ENCODE results near the gene SCGN.

The SCGN gene

DNA sequence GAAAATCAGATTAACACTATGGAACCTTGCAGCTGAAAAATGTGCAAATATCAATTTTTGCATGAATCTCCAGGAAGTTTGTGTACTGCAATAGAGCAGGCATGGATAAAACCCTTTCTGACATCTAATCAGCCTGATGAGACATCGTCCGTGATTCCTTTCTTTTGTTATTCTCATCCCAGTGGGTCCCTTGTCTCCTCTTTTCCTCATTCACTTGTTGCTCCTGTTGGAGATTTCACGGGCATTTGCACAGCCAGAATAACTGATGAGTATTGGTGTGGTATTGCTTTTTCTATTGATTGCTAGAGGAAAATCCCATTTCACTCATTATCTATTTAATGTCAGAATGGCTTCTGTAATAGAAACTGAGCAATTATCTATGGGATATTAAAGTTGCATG lies 39.9 kb downstream of the SCGN start:
- no peak for DNase-seq

DNA sequence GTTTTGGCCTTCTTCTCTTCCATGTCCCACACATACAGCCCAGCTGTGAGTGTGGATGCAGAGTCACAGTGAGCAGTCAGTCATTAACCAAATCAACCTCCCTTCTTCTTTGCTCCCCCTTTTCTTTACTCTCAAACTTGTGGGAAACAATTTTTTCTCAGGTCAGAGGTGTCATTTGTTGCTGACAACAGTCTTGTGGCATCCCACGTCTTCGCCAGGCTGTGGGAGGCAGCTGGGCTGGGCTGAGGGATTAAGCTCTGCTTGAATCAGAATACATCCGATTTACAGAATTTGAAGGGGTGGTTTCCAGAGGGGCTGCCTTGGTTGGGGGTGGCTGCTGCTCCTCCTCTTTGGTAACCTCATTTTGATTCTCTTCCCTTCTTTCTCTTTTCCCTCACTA lies 40.5 kb downstream of the SCGN start:
- no peak for DNase-seq

- no peak for DNase-seq
Observed at GRCh38 chr6:25694366-25694765, 42.4 kb downstream of the SCGN start.

GRCh38 chr6:25695671-25696070 lies 43.7 kb downstream of the SCGN start:
- DNase-seq = no peak

DNA sequence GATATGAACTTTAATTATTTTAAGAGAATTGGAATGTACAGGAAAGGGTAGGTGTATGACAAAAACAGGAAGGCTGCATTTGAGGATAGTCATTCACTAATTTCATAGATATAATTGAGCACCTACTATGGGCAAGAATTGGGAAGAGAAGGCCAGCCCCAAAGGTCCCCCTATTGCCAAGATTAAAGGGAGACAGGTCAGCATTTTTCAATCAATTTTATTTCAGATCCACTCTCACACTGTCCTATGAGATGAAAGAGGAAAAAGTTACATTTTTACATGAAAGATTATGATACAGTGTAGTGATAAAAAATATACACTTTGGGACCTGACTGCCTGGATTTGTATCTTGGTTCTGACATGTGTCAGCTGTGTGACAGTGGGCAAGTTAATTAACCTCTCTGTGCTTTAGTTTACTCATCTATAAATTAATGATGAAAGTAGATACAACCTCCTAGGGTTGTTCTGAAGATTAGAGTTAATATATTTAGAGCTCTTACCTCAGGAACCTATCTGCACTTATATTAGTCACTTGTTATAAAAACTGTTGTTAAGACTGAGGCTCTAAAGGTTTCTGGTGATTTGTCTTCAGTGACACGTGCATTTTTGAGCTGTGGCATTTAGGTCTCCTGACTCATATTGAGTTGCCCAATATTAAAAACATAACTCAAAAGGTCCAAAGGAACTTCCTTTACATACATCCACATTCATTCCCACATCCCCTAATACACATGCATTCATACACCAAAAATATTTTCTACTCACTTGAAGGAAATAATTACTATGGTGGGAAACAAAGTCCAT lies 45.7 kb downstream of the SCGN start:
- DNase-seq = no peak

- DNase-seq = no peak
Observed at GRCh38 chr6:25698631-25699030, 46.6 kb downstream of the SCGN start.

DNA sequence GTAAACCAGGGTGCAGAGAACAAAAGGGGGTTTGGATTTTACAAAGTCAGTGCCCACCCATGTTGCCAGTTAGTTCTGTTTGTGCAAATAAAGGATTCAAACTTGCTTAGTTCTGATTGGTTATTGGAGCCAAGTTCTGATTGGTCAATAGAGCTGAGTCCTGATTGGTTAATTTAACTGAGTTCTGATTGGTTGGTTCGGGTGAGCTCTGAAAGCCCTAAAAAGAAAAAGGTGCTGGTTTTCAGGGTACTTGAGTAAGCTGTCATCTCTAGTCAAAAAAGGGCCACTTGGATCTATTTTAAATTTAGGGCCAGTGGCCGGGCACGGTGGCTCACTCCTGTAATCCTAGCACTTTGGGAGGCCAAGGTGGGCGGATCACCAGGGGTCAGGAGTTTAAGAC lies 47.6 kb downstream of the SCGN start:
- no peak for DNase-seq

DNA sequence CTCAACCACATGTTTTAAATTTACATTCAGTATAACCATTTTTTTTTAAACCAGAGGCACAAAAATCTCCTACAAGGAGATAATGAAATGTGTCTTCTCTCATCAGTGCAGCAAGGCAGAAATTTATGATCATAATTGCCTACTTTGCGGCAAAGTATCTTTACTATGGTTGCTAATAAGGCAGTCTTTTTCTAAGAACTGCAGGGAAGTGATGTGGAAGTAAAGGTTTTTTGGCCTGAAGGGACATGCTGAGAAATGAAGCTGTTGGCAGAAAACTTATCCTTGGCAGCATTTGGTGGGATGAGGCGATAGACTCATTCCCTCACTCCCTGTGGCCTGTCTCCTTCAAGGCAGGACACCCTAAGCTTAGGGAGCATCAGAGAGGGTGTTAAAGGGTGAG lies 48.7 kb downstream of the SCGN start:
- no peak for DNase-seq

GRCh38 chr6:25701807-25702206 lies 49.8 kb downstream of the SCGN start:
- no peak for DNase-seq

DNA sequence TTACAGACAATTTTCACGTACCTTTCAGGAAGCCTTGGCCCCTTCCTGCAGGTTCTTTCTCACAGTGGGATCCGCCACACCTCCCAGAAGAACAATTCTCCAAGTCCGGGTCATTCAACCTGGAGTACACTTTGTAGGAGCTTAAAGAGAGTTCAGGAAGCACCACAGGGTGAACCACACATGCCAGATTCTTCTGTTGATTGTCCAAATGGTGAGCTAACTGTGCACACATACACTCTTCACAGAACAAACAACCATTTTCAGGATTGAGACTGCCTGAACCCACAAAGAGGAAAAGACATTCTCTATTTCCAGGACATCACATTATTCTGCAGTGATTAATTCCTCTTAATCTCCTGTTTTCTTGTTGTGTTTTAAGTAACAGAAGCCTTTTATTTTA lies 51.0 kb downstream of the SCGN start:
- no peak for DNase-seq

- DNase-seq = no peak
Observed at GRCh38 chr6:25704001-25704400, 52.0 kb downstream of the SCGN start.

DNA sequence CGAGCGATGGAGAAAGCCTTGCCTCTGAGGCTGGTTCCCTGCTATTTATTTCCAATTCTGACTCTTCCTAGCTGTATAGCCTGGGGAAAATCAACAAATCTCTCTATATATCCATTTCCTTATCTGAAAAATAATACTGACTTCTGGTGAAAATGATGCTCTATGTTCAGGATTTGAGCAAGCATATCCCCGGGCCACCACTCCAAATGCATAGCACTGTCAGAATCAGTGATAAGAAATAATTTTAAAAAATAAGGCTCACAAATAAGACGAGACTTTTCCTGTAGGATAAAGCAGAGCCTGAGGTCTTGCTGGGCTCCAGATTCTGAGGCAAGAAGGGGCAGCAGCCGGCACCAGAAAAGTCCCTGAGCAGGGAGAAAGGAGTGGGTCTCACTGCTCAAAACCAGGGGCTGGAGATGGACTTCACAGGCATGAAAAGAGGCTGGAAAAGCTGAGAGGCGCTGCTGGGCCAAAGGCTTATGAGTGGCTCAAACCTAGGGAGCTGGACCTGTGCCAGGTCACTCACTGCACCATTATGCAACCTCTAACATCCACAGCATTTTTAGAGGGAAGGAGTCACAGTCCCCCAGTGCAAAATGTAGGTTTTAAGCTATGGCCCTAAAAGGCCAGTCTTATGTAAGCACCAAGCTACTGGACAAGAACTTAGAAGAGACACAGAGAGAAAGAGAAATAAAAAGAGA lies 54.4 kb downstream of the SCGN start:
- DNase-seq = no peak

- DNase-seq = no peak
Observed at GRCh38 chr6:25709761-25710160, 57.7 kb downstream of the SCGN start.

GRCh38 chr6:25710287-25710686 lies 58.3 kb downstream of the SCGN start:
- no peak for DNase-seq

DNA sequence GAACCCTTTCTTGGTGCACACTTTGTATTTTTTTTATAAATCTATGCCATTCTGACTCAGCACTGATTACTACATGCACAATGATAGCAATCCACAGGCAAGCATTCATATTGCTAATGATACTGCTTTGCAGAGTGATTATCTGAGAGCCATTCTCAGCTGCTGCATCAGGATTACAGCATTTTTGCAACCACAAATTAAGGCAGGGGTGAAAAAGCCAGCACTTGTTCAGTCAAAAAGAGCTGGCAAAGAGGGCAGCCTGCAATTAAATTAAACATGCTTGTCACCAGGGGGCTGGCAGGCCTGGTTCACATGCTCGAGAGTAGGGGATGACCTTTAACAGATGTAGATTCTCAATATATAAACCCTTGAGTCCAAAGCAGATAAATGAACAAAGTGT lies 61.8 kb downstream of the SCGN start:
- DNase-seq = no peak

DNA sequence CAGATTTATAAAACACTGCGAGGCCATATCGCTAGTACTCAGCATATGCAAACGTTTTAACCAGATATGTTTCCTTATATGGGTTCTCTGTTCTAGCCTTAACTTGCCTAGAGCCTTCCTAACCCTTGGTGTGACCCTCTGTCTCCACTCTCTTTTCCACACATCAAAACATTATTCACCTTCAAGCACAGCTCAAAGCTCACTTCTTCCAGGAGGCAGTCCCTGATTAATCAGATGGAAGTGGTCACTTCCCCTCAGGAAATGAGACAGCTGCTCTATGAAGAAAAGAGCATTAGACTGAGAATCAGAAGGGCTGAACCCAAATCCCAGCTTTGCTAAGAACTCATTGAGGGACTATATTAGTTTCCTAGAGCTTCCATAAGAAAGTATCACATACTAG lies 62.8 kb downstream of the SCGN start:
- DNase-seq = no peak

DNA sequence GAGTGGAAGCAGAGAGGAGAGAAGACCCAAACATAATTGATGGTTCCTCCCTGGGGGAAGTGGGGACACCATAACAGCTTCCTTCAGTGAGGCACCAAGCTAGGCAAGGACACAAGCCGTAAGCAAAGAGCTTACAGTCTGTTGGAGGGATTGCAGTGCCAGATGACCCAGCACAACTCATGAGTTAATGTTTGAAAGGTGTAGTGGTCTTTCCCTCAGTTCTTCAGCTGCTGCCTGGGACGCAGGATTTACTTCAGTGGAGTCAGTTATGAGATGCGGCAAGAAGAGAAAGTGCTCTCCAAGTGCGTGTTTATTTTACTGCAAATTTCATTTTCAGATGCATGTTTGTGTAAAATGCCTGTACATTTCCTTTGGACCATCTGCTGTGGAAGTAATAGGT lies 63.8 kb downstream of the SCGN start:
- DNase-seq = no peak

DNA sequence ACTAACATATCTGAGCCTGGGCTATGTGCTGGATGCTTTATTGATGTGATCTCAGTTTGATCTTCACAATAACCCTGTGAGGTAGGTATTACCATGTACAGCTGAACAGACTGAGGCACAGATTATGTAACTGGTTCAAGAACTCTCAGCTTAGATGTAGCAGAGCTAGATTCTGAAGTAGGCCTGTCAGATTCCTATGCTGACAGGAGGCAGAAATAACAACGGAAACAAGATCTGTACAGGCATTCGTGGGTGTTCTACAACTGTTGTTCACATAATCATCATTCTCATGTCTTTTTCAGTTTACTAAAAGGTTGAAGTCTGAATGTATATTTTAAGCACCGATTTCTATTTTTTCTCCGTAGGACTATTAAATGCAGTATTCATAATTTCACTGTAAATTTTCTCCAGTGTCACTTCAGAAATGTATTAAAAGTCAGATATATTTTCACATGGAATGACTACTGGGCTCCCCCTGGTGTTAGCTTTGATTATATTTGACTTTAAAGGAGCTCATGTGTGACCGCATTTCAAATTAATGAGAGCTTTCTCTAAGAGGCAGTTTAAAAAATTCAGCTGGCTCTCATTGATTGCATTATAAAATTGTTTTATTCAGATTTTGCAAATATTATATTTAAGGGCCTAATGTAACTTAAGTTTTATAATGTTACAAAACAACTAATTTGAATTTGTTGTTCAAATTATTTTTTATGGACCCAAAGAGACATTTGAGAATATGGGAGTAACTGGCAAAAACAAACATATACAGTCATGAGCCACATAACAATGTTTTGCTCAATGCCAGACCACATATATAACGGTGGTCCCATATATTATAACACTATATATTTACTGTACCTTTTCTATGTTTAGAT lies 66.1 kb downstream of the SCGN start:
- peak; percentile 28 for DNase-seq

GRCh38 chr6:25726122-25726911 lies 74.3 kb downstream of the SCGN start:
- no peak for DNase-seq

DNA sequence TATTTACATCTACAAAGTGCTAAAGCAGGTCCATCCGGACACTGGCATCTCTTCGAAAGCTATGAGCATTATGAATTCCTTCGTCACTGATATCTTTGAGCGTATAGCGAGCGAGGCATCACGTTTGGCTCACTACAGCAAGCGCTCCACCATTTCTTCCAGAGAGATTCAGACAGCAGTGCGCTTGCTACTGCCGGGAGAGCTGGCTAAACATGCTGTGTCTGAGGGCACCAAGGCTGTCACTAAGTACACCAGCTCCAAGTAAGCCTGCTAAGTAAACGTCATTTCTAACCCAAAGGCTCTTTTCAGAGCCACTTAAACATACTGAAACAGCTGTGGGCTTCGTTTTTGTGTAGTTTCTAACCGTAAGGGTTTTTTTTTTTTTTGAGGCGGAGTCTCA lies 75.0 kb downstream of the SCGN start:
- DNase-seq = no peak

GRCh38 chr6:25730907-25731306 lies 78.9 kb downstream of the SCGN start:
- no peak for DNase-seq

- DNase-seq = no peak
Observed at GRCh38 chr6:25731721-25732120, 79.7 kb downstream of the SCGN start.
